Colonic mucosa (tissue), 4 donors: ENCODE results near the gene PYGM. TPM values are rescaled to one million over a fixed set of nuclear protein-coding genes. Genes with fewer than 3 reads are reported as not detected.
A peak's percentile ranks its signal among the peaks of the same experiment; 100 is the strongest.

ENCODE experiments used
- DNase-seq: peaks from one replicate; pipeline ENCODE4 v3.0.0-alpha.2; 2020
- H3K27ac ChIP-seq: fragments of 200-600 bp; one replicate; pipeline ENCODE4 v1.8.0; 2021
- H3K27me3 ChIP-seq: fragments of 200-600 bp; one replicate; pipeline ENCODE4 v1.8.0; 2021
- H3K36me3 ChIP-seq: fragments of 200-600 bp; one replicate; pipeline ENCODE4 v1.8.0; 2021
- H3K4me1 ChIP-seq: fragments of 200-600 bp; one replicate; pipeline ENCODE4 v1.8.0; 2021; ENCODE audit warnings: mild to moderate bottlenecking
- H3K4me3 ChIP-seq: fragments of 200-600 bp; one replicate; pipeline ENCODE4 v1.8.0; 2021
- H3K9ac ChIP-seq, 2 donors: one replicate each; pipeline ENCODE4 v1.7.0; 2013; ENCODE audit warnings: control low read depth in 2 of 2, low read depth in 2 of 2, low read length in 2 of 2
- H3K9me3 ChIP-seq: fragments of 200-600 bp; one replicate; pipeline ENCODE4 v1.8.0; 2021
- intact Hi-C: fragments of 100-400 bp; cut with DNase I; formaldehyde crosslinking; loops from one replicate; pipeline ENCODE4 v1.14.1; 2022
- total RNA-seq, 2 donors: library from RNA; stranded (reverse); fragmentation: NEBNext Ultra II Directional in 1 of 2; extraction: Animal tissue kit (Norgen Biotek cat#: 25700) in 1 of 2; gene quantifications; one replicate each; pipeline ENCODE4 v1.2.1, GENCODE V29; 2021
- TF ChIP-seq, protein P1 (sequence below): fragments of 200-600 bp; IDR thresholded peaks from one replicate; pipeline ENCODE4 v1.8.0; 2022; ENCODE audit warnings: antibody characterized with exemption, mild to moderate bottlenecking
- donor health status: healthy.
- donor health status: DM: no; HTN: no; CAD: no.
- donor health status: DM: no; HTN: no; CAD: no.

PYGM gene
- total RNA-seq = 1 to 10 TPM; 1.6 to 2.7 TPM

DNA sequence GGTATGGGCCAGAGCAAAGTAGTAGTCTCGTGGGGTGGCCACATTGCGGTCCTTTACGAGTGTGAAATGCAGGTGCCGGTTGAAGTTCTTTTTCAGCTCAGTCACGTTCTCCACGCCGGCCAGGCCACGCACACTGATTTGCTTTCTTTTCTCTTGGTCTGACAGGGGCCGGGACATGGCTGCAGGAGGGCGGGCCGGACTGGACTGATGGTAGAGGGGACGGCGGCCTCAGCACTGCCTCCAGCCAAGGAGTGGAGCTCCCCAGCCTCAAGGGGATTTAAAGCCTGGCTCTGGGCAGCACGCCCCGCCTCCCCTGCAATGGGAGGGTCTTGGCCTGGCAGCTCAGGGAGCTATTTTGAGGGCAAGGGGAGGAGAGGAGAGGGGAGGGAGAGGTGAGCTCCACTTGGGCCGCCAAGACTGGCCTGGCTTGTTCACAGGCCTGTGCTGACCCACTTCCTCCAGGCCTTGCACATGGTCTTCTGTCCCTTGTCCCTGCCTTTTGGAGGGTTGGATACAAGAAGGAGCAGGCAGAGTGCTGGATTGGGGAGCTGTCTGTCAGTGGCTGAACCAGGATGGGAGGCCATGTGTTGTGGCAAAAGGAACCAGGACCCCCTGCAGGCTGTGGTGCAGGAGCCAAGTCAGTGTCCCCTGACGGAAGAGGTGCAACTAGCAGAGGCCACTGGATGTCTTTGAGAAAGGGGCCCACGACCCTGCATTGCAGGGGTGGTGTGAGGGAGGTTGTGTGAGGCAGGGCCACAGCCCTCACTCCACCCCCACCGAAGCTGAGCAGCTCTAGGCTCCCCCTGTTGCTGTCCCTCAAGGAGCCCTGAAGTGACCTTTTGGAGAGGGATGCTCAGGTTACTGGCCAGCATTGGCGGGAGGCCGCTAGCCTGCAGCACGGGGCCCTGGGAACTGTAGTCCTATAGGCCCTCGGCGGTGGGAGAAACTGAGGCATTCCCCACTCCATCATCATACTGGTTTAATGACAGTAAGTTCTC, at the start of gene PYGM:
TSS of gene PYGM (minus strand) at position 253 of the 998 bp plus-strand sequence. CDS start at position 177, 76 bp downstream.
- TF ChIP-seq, protein P1, sequence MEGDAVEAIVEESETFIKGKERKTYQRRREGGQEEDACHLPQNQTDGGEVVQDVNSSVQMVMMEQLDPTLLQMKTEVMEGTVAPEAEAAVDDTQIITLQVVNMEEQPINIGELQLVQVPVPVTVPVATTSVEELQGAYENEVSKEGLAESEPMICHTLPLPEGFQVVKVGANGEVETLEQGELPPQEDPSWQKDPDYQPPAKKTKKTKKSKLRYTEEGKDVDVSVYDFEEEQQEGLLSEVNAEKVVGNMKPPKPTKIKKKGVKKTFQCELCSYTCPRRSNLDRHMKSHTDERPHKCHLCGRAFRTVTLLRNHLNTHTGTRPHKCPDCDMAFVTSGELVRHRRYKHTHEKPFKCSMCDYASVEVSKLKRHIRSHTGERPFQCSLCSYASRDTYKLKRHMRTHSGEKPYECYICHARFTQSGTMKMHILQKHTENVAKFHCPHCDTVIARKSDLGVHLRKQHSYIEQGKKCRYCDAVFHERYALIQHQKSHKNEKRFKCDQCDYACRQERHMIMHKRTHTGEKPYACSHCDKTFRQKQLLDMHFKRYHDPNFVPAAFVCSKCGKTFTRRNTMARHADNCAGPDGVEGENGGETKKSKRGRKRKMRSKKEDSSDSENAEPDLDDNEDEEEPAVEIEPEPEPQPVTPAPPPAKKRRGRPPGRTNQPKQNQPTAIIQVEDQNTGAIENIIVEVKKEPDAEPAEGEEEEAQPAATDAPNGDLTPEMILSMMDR = no peak
- Histone ChIP-seq H3K36me3 (peaks cover 5% of the 10 kb centered on the region), H3K27ac (no peak within 1 kb of the TSS), H3K9me3 (no peaks in the 10 kb centered on the region), H3K4me1 (peaks cover 7% of the 10 kb centered on the region), H3K27me3 (no peaks in the 10 kb centered on the region), H3K4me3 (no peak within 1 kb of the TSS), H3K9ac (peak within 1 kb of the TSS in 1 of 2 donors; percentile 14)
- DNase-seq = peak; percentile 45
- intact Hi-C loops = no loop called here

DNA sequence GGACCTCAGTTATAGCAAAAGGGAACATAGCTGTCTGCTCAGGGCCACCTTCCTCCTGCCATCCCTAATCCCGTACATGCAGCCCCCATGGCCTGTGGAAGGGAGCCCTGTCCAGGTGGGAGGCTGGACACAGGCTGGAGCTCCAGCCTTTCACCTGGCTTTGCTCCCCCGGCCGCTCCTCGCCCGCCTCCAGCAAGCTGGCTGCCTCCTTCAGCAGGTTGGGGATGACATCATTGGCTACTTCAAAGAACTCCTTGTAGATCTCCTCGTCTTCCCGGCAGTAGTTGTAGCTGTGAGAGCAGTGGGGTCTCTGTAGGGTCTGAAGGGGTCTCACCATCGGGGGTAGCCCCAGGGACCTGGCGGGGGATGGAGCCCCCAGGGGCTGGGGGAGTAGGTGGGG, 45.7 kb upstream of the PYGM start:
- Histone ChIP-seq H3K27ac (no peak overlapping the region), H3K27me3 (no peaks in the 10 kb centered on the region), H3K4me1 (peaks cover 18% of the 10 kb centered on the region), H3K36me3 (no peaks in the 10 kb centered on the region), H3K9me3 (no peaks in the 10 kb centered on the region), H3K4me3 (no peak overlapping the region), H3K9ac (no peak overlapping the region)
- intact Hi-C loops = no loop called here
- TF ChIP-seq, protein P1 = no peak
- no peak for DNase-seq

DNA sequence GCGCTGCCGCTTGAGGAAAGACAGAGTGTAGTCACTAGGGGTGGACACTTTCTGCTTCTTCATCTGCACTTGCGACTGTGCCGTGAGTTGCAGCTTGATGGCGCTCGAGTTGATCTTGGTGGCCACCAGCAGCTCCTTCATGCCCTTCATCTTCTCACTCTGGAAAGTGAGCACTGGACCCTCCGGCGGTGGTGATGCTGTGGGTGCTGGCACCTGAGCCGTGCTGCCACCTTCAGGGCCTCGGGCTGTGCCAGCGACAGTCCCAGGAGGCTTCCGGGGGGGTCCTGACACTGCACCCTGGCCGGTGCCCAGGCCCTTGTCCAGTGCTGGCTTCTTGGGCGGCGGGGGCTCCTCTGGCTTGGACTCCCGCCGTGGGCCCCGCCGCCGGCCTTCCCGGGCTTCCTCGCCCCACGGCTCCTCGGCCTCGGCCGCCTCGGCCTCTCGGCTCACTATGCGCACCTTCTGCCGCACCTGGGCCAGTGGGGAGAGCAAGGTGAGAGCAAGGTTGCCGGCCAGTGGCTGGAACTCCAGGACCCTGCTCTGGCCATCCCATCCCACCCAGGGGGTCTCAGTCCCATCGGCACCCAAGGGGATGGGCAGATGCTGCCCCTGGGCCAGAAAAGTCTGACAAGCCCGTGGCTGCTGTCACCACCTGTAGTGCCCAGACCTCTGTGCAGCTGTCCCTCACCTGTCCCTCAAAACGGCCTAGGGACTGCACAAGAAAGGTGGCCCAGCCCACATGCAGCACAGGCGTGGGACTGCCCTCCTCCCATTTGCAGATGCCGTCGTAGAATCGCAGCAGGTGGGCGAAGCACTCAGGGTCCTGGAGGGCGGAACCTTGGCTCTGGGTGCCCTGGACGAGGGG, 44.8 kb upstream of the PYGM start:
- no peak overlapping the region for H3K4me3 ChIP-seq
- TF ChIP-seq, protein P1 = no peak

DNA sequence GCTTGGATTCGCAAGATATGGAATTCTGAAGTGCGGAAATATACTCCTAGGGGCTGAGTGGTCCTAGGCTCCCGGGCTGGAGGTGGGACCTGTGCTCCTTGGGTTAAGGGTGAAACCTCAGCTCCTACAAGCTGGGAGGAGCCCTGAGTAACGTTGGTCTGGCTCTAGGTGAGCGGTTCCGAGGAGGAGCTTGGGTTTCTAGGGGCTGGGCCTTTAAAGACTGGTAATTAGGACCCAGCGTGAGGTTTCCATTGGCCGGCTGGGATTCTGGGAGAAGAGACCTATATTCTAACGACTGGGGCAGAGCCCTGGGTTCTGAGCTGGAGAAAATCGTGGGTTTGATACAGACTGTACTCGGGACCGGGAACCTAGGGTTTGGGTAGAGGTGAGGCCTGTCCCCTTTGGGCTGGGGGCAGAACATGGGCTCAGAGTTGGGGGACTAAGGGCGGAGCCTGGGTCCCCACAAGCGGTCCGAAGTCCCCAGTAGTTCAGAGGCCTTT, 44.1 kb upstream of the PYGM start:
- H3K9me3 ChIP-seq = no peaks in the 10 kb centered on the region
- H3K27ac ChIP-seq = peak overlapping the region; percentile 82
- H3K27me3 ChIP-seq = no peaks in the 10 kb centered on the region
- peak overlapping the region; percentile 42 to 52 for H3K9ac ChIP-seq
- peak; percentile 41 for DNase-seq
- TF ChIP-seq, protein P1 = no peak
- H3K4me1 ChIP-seq = peaks cover 15% of the 10 kb centered on the region
- intact Hi-C loops = no loop called here
- H3K4me3 ChIP-seq = peak overlapping the region; percentile 54
- no peaks in the 10 kb centered on the region for H3K36me3 ChIP-seq

More for the DNA sequence above, 44.8 kb upstream of the PYGM start:
- H3K27ac ChIP-seq = no peak overlapping the region
- H3K9me3 ChIP-seq = no peaks in the 10 kb centered on the region
- peak overlapping the region in 1 of 2 donors; percentile 42 for H3K9ac ChIP-seq
- no peak for DNase-seq
- no peaks in the 10 kb centered on the region for H3K36me3 ChIP-seq
- H3K27me3 ChIP-seq = no peaks in the 10 kb centered on the region
- peaks cover 18% of the 10 kb centered on the region for H3K4me1 ChIP-seq
- intact Hi-C loops = no loop called here
